HEK293 (cell line): ENCODE measurements around the gene TOMM5.

Experiments
- CTCF ChIA-PET: fragments of 350-600 bp; formaldehyde crosslinking; extraction: SDS; loops from one replicate; lab custom pipeline; 2021; ENCODE audit warnings: antibody characterized with exemption; lab: Yijun Ruan, JAX
- POLR2A ChIA-PET: fragments of 300-600 bp; formaldehyde crosslinking; extraction: SDS; loops from one replicate; lab custom pipeline; 2020; ENCODE audit warnings: antibody characterized with exemption, inconsistent platforms; lab: Yijun Ruan, JAX
- H3K27ac ChIP-seq: fragments of 200-500 bp; sonication (Bioruptor generic); 2 replicates; pipeline ENCODE4 v1.5.1; 2014; ENCODE audit warnings: low read depth, low read length, control low read depth, inconsistent platforms; ENCODE audit errors: extremely low read depth
- H3K36me3 ChIP-seq, 2 experiments: fragments of 200-500 bp in 1 of 2; sonication (Bioruptor generic) in 1 of 2; 1 replicate in 1 of 2; 2 replicates in 1 of 2; pipeline ENCODE4 v1.5.1; 2014 to 2017; ENCODE audit warnings: inconsistent platforms in 2 of 2, low read length in 2 of 2; ENCODE audit not compliant: control insufficient read depth in 2 of 2, insufficient read depth in 1 of 2
- H3K4me1 ChIP-seq: fragments of 200-500 bp; sonication (Bioruptor generic); 2 replicates; pipeline ENCODE4 v1.5.1; 2014; ENCODE audit warnings: mild to moderate bottlenecking, low read length, inconsistent platforms; ENCODE audit not compliant: control insufficient read depth, insufficient read depth
- H3K4me3 ChIP-seq: 2 replicates; pipeline ENCODE4 v1.5.1; 2011; ENCODE audit warnings: low read depth, mild to moderate bottlenecking, control low read depth, low read length, moderate library complexity
- H3K9me3 ChIP-seq: fragments of 200-500 bp; sonication (Bioruptor generic); 2 replicates; pipeline ENCODE4 v1.5.1; 2014; ENCODE audit warnings: low read depth, low read length, inconsistent platforms; ENCODE audit not compliant: control insufficient read depth, insufficient read depth
- EGR2 ChIP-seq: fragments of 450-650 bp; formaldehyde crosslinking; IDR thresholded peaks from 2 replicates; pipeline ENCODE4 v1.5.1; 2016; ENCODE audit warnings: low read depth, missing biosample characterization, missing genetic modification characterization
- GLIS1 ChIP-seq: fragments of 450-650 bp; formaldehyde crosslinking; IDR thresholded peaks from 2 replicates; pipeline ENCODE4 v1.5.1; 2016; ENCODE audit warnings: missing biosample characterization, missing genetic modification characterization
- GLIS2 ChIP-seq: fragments of 450-650 bp; formaldehyde crosslinking; IDR thresholded peaks from 2 replicates; pipeline ENCODE4 v1.5.1; 2016; ENCODE audit warnings: missing biosample characterization, missing genetic modification characterization
- KLF10 ChIP-seq: fragments of 450-650 bp; IDR thresholded peaks from 2 replicates; pipeline ENCODE4 v1.5.1; 2018; ENCODE audit warnings: missing biosample characterization, mild to moderate bottlenecking, missing genetic modification characterization
- KLF17 ChIP-seq: fragments of 450-650 bp; formaldehyde crosslinking; IDR thresholded peaks from 2 replicates; pipeline ENCODE4 v1.5.1; 2016; ENCODE audit warnings: missing biosample characterization, missing genetic modification characterization
- RBAK ChIP-seq: fragments of 450-650 bp; formaldehyde crosslinking; IDR thresholded peaks from 2 replicates; pipeline ENCODE4 v1.5.1; 2016; ENCODE audit warnings: missing biosample characterization, missing genetic modification characterization
- SCRT2 ChIP-seq: fragments of 450-650 bp; formaldehyde crosslinking; IDR thresholded peaks from 2 replicates; pipeline ENCODE4 v1.5.1; 2016; ENCODE audit warnings: missing biosample characterization, missing genetic modification characterization
- SP2 ChIP-seq: fragments of 450-650 bp; formaldehyde crosslinking; IDR thresholded peaks from 2 replicates; pipeline ENCODE4 v1.5.1; 2016; ENCODE audit warnings: missing biosample characterization, missing genetic modification characterization
- WT1 ChIP-seq: fragments of 450-650 bp; formaldehyde crosslinking; IDR thresholded peaks from 2 replicates; pipeline ENCODE4 v1.5.1; 2016; ENCODE audit warnings: missing biosample characterization, missing genetic modification characterization
- YY2 ChIP-seq: fragments of 450-650 bp; formaldehyde crosslinking; IDR thresholded peaks from 2 replicates; pipeline ENCODE4 v1.5.1; 2016; ENCODE audit warnings: missing biosample characterization, missing genetic modification characterization
- ZBTB26 ChIP-seq: fragments of 450-650 bp; formaldehyde crosslinking; optimal IDR thresholded peaks from 2 replicates; pipeline ENCODE3; 2016; ENCODE audit warnings: missing biosample characterization, mild to moderate bottlenecking, missing genetic modification characterization
- ZBTB8A ChIP-seq: fragments of 450-650 bp; formaldehyde crosslinking; IDR thresholded peaks from 2 replicates; pipeline ENCODE4 v1.5.1; 2016; ENCODE audit warnings: missing biosample characterization, missing genetic modification characterization
- ZIC2 ChIP-seq: fragments of 450-650 bp; formaldehyde crosslinking; IDR thresholded peaks from 2 replicates; pipeline ENCODE4 v1.5.1; 2016; ENCODE audit warnings: missing biosample characterization, missing genetic modification characterization
- ZNF138 ChIP-seq: fragments of 450-650 bp; formaldehyde crosslinking; IDR thresholded peaks from 2 replicates; pipeline ENCODE4 v1.5.1; 2016; ENCODE audit warnings: missing biosample characterization, missing genetic modification characterization, borderline replicate concordance
- ZNF518A ChIP-seq: fragments of 450-650 bp; formaldehyde crosslinking; conservative IDR thresholded peaks from 2 replicates; pipeline ENCODE4 v1.5.1; 2016; ENCODE audit warnings: low read depth, missing biosample characterization, missing genetic modification characterization
- ZNF561 ChIP-seq: fragments of 450-650 bp; IDR thresholded peaks from 2 replicates; pipeline ENCODE4 v1.5.1; 2018; ENCODE audit warnings: missing biosample characterization, missing genetic modification characterization, borderline replicate concordance
- ZNF660 ChIP-seq: fragments of 450-650 bp; IDR thresholded peaks from 2 replicates; pipeline ENCODE4 v1.5.1; 2018; ENCODE audit warnings: missing biosample characterization, mild to moderate bottlenecking, missing genetic modification characterization
- ZNF664 ChIP-seq: fragments of 450-650 bp; formaldehyde crosslinking; IDR thresholded peaks from 2 replicates; pipeline ENCODE4 v1.5.1; 2016; ENCODE audit warnings: missing biosample characterization, missing genetic modification characterization
- ZNF701 ChIP-seq: fragments of 450-650 bp; formaldehyde crosslinking; IDR thresholded peaks from 2 replicates; pipeline ENCODE4 v1.5.1; 2016; ENCODE audit warnings: missing biosample characterization, missing genetic modification characterization
- ZNF768 ChIP-seq: fragments of 450-650 bp; formaldehyde crosslinking; IDR thresholded peaks from 2 replicates; pipeline ENCODE4 v1.5.1; 2018; ENCODE audit warnings: missing biosample characterization, mild to moderate bottlenecking, missing genetic modification characterization
- ZSCAN18 ChIP-seq: fragments of 450-650 bp; formaldehyde crosslinking; IDR thresholded peaks from 2 replicates; pipeline ENCODE4 v1.5.1; 2016; ENCODE audit warnings: missing biosample characterization, missing genetic modification characterization

The TOMM5 gene

GRCh38 chr9:37575921-37576721 is 16.3 kb downstream of the TOMM5 start, which contains the start of gene FBXO10 (continued):
- peak; percentile 47 for TF ChIP-seq GLIS1 (tag by site-specific recombination)
- TF ChIP-seq ZNF561: peak; percentile 40; the same call in 1 of the 2 replicates
- TF ChIP-seq ZNF660 (tag by site-specific recombination): 0 out of 2 replicates have a peak, but pooled peaks have one; percentile 26
- TF ChIP-seq ZNF701: no peak
- peak; percentile 72 for TF ChIP-seq ZBTB26
- peak; percentile 86 for TF ChIP-seq ZIC2 (tag by site-specific recombination)
- peak; percentile 52 for TF ChIP-seq SP2 (tag by site-specific recombination)
- TF ChIP-seq KLF10: peak; percentile 36; the same call in 1 of the 2 replicates
- peak; percentile 44; the same call in 1 of the 2 replicates for TF ChIP-seq EGR2 (tag by site-specific recombination)
- TF ChIP-seq WT1 (tag by site-specific recombination): 0 out of 2 replicates have a peak, but pooled peaks have one; percentile 12
- peak; percentile 59 for TF ChIP-seq GLIS2 (tag by site-specific recombination)

GRCh38 chr9:37575511-37575914 is 16.9 kb downstream of the TOMM5 start:
- no peak for TF ChIP-seq YY2
- no peak for TF ChIP-seq ZSCAN18 (tag by site-specific recombination)
- POLR2A ChIA-PET: interaction anchor here (0.6 to 4.1 kb wide), 7 partner anchors 9 to 209 kb away, joined by 3 to 42 read pairs (median 8); partner anchors contain the start of genes EXOSC3, POLR1E, TOMM5 and ZBTB5
- Histone ChIP-seq H3K36me3 (peaks cover 0 to 12% of the 10 kb centered on the region in 2 experiments; a peak in 2 of 3 replicates), H3K4me3 (peak overlapping the region; percentile 80), H3K9me3 (no peaks in the 10 kb centered on the region), H3K4me1 (peaks cover 5% of the 10 kb centered on the region; the same call in 1 of the 2 replicates), H3K27ac (peak overlapping the region; percentile 46; the same call in 1 of the 2 replicates)
- CTCF ChIA-PET: interaction anchor here (0.6 to 1.7 kb wide), 6 partner anchors 14 to 211 kb away, joined by 3 to 7 read pairs (median 4); partner anchors contain the start of gene TOMM5

- H3K4me1 ChIP-seq: peaks cover 5% of the 10 kb centered on the region; the same call in 1 of the 2 replicates
- ChIA-PET CTCF (interaction anchor here (0.5 to 1.7 kb wide), 7 partner anchors 10 to 451 kb away, joined by 3 to 7 read pairs (median 3); partner anchors contain the start of gene TOMM5), POLR2A (interaction anchor here (0.6 to 4.1 kb wide), 6 partner anchors 17 to 210 kb away, joined by 3 to 42 read pairs (median 4); partner anchors contain the start of genes EXOSC3, POLR1E and TOMM5)
- peaks cover 0 to 8% of the 10 kb centered on the region in 2 experiments; a peak in 2 of 3 replicates for H3K36me3 ChIP-seq
- no peaks in the 10 kb centered on the region for H3K9me3 ChIP-seq
- H3K4me3 ChIP-seq: no peak overlapping the region; the same call in 1 of the 2 replicates
- H3K27ac ChIP-seq: no peak overlapping the region
- TF ChIP-seq RBAK: no peak
- no peak for TF ChIP-seq KLF17 (tag by site-specific recombination)
- peak; percentile 78 for TF ChIP-seq SCRT2 (tag by site-specific recombination)
- TF ChIP-seq ZNF768: no peak
- TF ChIP-seq ZNF138: no peak
- TF ChIP-seq ZBTB8A: no peak
- no peak for TF ChIP-seq ZNF518A (tag by site-specific recombination)
- no peak for TF ChIP-seq ZNF664 (tag by site-specific recombination)
- TF ChIP-seq GLIS1 (tag by site-specific recombination): no peak
Measured at GRCh38 chr9:37575001-37575400, 17.4 kb downstream of the TOMM5 start.
